Esophagus muscularis mucosa (tissue), 3 donors: ENCODE measurements around the gene ZBTB46.

Source experiments
- CTCF ChIP-seq, 3 experiments: fragments of 200-600 bp in 2 of 3; fragments of 450-650 bp in 1 of 3; sonication (generic) in 2 of 3; IDR thresholded peaks; one replicate each; pipeline ENCODE4 v1.5.1; 2017 to 2019; ENCODE audit warnings: antibody characterized with exemption in 3 of 3, mild to moderate bottlenecking in 2 of 3, moderate library complexity in 1 of 3
- POLR2AphosphoS5 ChIP-seq, 2 donors: sonication (generic); formaldehyde crosslinking; IDR thresholded peaks; one replicate each; pipeline ENCODE4 v1.6.1; 2017; ENCODE audit warnings: antibody characterized with exemption in 2 of 2

- TF ChIP-seq CTCF (IDR thresholded peaks at IDR 0.05), result no peak
- no peak for TF ChIP-seq POLR2AphosphoS5 (IDR thresholded peaks at IDR 0.05)
Observed at GRCh38 chr20:63749597-63750508, 81.2 kb downstream of the ZBTB46 start.
